Raji (cell line): ENCODE results near the gene PTPRM.

Experiments
- POLR2A ChIP-seq: IDR thresholded peaks from 2 replicates; pipeline ENCODE4 v1.6.1; 2011; ENCODE audit warnings: low read depth, low read length, control low read depth; ENCODE audit not compliant: insufficient read depth

PTPRM gene

DNA sequence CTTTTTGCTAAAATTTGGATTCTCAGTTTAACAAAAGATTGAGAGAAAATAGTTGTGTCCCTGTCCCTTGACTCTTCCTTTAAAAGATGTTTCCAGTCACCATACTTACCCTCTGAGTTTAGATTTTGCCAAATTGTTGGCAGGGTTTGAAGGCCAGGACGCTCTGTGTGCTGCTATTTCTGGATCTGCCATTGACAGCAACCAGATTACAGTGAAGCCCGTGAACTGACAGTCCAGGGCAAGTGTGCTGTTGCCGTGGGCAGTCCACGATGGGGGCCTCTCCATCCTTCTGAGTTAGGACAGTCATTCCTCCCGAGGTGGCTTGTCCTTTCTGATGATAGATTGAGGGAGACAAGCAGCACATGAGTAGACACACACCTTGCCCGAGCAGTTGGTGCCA, 89.9 kb downstream of the PTPRM start:
- no peak for TF ChIP-seq POLR2A

GRCh38 chr18:7657937-7658336, 90.8 kb downstream of the PTPRM start:
- no peak for TF ChIP-seq POLR2A

DNA sequence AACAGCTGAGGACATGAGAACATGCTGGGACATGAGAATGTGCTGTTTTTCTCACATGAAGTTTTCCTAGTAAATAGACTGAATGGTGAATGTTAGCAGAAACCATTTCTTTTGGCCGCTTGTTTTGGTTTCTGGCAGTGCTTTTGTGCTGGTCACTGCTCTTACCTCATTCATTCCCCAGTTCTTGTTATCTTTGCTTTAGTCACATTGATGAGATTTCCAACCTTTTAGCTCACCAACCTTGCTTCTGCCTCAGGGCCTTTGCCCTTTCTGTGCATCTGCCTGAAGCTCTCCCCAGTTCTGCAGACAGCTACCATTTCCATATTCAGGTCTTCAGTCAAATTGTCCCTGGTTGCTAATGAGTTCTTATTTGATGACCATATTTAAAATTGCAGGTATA, 91.6 kb downstream of the PTPRM start:
- TF ChIP-seq POLR2A = no peak

- TF ChIP-seq POLR2A = no peak
Observed at GRCh38 chr18:7661207-7661606, 94.1 kb downstream of the PTPRM start.

DNA sequence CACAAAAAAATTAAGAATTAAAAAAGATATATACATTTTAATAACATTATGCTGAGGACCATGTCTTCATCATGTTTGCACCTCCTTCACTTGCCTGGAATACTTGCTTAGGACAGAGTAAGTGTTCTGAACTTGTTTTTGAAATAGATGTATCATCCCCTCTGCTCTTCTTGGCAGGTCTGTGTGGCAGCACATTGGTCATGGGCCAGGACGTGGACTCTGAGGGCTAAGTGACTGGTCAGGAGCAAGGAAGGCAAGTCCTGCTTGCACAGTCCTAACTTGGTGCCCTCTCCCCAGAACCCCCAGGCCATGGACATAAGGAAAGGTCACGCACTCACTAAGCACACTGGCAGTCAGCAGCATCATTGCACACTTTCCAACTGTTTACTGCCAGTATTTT, 95.8 kb downstream of the PTPRM start:
- TF ChIP-seq POLR2A = no peak

GRCh38 chr18:7663366-7664312, 96.5 kb downstream of the PTPRM start:
- no peak for TF ChIP-seq POLR2A

DNA sequence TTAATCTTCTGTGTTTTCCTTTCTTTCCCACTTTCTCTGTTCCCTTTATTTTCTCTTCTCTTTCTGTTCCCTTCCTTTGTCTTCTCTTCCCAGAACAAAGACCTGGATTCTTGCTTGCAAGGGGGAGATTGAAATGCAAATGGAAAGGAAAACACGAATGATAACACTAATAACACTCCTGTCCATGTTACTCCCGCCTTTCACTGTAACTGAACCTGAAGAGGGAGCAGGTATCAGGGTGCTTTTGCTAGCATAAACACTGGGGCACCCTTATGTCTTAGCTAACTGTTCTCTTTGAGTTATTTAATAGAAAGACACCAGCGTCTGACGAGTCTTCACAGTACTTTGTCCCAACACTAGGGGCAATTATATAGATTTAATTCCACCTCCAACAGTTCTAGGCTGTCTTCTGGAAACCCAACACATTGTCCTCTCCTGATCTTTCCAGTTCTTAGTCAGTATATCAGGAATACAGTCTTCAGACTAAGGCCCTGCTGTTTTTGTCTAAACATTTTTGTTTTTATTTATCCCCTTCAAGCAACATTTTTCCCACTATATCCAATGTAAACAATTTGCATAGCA, 99.2 kb downstream of the PTPRM start:
- TF ChIP-seq POLR2A = no peak

GRCh38 chr18:7668392-7668791, 101.3 kb downstream of the PTPRM start:
- TF ChIP-seq POLR2A = no peak

GRCh38 chr18:7669361-7669760, 102.2 kb downstream of the PTPRM start:
- no peak for TF ChIP-seq POLR2A

DNA sequence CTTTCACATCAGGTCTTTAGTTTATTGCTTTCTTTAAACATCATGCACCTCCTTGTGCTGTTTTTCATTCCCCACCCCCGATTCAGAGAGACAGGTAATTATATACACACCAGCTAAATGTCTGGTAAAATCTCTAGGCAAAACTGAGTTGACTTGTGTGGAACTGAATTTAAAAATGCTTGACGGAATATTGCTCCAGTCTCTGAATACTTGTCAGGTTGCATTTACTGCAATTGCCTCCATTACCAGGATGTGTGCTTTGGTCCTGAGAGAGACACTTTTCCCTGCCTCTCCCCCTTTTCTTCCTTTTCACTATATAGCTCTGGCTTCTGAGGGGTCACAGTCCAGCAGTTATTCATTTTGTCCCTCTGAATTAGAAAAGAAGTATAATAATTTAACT, 104.0 kb downstream of the PTPRM start:
- TF ChIP-seq POLR2A = no peak

- TF ChIP-seq POLR2A = no peak
Observed at GRCh38 chr18:7676253-7676873, 109.2 kb downstream of the PTPRM start.

DNA sequence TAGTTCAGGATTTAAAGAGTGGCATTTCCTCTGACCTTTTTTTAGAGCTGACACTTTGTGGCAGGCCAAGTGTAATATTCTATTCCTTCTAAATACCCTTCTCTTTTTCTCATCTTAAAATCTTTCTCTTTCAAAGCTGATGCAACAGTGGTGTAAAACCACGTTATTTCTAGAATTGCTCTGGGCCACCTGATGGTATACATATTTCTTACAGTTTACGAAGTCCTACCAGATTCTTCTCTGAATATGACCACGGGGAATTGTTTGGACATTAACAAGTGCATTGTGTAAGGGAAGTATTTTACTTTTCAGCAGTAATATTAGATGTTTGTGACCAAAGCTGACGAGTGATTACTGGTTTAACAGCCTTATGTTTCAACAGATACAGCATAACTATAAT, 109.9 kb downstream of the PTPRM start:
- no peak for TF ChIP-seq POLR2A

GRCh38 chr18:7677424-7677823, 110.3 kb downstream of the PTPRM start:
- TF ChIP-seq POLR2A = no peak

GRCh38 chr18:7678389-7678788, 111.3 kb downstream of the PTPRM start:
- TF ChIP-seq POLR2A = no peak

DNA sequence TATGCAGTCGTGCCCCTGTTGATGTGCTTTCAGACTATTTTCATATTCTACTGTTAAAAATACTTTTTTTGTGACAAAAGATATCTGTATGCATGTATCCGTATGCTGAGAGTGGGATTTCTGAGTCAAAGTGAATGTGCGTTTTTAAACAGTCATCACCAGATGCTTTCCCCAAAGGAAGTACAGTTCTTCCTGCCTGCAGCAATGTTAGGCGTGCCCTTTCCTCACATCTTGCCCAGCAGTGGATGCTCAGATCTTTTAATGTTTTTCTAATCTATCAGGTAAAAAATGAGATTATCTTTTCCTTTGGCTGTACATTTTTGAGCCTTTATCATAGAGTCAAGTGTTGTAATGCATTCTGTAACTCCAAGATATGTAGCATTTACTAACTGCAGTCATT, 111.7 kb downstream of the PTPRM start:
- no peak for TF ChIP-seq POLR2A

DNA sequence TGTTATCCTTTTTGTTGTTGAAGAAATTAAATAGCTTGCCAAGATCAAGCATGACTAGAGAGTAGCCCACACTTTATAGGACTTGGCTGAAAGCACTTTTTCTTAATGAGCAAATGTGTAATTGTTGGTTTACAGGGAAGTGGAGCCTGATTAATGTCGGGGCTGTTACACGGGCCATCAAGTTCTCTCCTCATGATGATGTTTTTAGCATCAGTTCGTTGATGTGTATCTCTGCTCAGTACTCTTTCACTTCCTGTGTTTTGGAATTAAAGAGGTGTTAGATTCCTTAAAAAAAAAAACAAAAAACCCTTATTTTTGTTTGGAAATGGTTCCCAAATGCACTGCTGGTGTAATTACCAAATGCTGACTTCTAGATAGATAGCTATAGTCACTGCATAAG, 114.2 kb downstream of the PTPRM start:
- TF ChIP-seq POLR2A = no peak

- no peak for TF ChIP-seq POLR2A
Observed at GRCh38 chr18:7682321-7682720, 115.2 kb downstream of the PTPRM start.

- no peak for TF ChIP-seq POLR2A
Observed at GRCh38 chr18:7683753-7684152, 116.6 kb downstream of the PTPRM start.
